ENCODE measurements around the gene CRYGN.

- TF ChIP-seq CTCF (optimal IDR thresholded peaks at IDR 0.05 in 1 of 3, IDR thresholded peaks at IDR 0.05 in 1 of 3, conservative IDR thresholded peaks at IDR 0.05 in 1 of 3; ENCODE audit: extremely low read depth in 1 of 3, insufficient read depth in 2 of 3, low read length in 3 of 3): no peak
- TF ChIP-seq EZH2 (IDR thresholded peaks at IDR 0.05; ENCODE audit: low read length): no peak
Observed at GRCh38 chr7:151412318-151412717, 27.6 kb downstream of the CRYGN start.

All from keratinocyte (primary cell).